ENCODE results near the gene PPP1R9B. TPM values are rescaled to one million over a fixed set of nuclear protein-coding genes. Genes with fewer than 3 reads are reported as not detected.

PPP1R9B gene
- total and polyA plus RNA-seq, 2 donors (not counting 1 experiment from before 2014, with no cell fraction given): 80.7 to 220 TPM

DNA sequence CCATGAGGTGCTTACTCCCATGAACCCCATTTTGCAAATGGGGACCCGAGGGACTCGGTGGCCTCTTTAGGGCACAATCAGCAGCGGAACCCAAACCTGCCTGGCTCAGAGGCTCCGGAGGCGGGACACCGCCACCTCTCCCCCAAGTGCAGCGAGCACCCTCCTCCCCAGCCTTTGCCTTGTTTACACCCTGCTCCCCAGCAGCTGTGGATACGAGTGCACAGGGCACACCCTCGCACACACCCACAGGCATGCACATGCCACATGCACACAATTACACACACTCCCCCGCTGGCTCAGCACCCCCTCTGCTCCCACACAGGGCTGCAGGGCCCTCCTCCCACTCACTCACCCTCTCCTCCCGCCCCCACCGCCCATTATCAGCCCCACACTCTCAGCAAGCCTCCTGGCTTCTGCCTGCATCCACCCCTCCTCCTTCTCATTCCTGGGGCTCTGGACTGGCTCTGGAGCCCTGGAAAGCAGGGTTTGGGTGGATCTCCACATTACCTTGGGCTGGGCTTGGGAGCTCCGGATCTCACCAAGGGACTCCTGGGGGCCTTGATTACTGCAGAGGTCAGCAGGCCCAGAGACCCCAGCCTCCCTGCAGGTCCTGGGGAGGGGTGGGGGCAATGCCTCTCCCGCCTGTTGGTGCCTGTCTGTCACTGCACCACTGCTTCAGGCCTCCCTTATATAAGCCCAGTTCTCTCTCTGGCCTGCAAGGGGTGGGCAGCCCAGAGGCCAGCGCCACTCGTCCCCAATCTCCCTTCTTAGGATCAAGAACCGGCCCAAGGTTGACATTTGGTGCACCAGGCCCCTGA lies 48.9 kb downstream of the PPP1R9B start:
- Mint-ChIP-seq H3K4me1 (peaks cover 3% of the 10 kb centered on the region), H3K4me3 (no peak overlapping the region), H3K27ac (no peak overlapping the region), H3K27me3 (no peaks in the 10 kb centered on the region), H3K9me3 (ENCODE audit: insufficient read depth) (no peaks in the 10 kb centered on the region)
- intact Hi-C loops (cut with micrococcal nuclease): no loop called here
- H3K9ac ChIP-seq (ENCODE audit: low read length): no peak overlapping the region
- ChIA-PET POLR2A (no interaction called here), CTCF (interaction anchor here (1.2 to 1.9 kb wide), 2 partner anchors 8 to 13 kb away, joined by 3 to 9 read pairs; no protein-coding TSS in a partner anchor)
- H3K4me3 ChIP-seq (ENCODE audit: control extremely low read depth in 1 of 5, extremely low read depth in 1 of 5, insufficient read depth in 1 of 5, low read depth in 2 of 5, low read length in 4 of 5): no peak overlapping the region
- DNase-seq (no peak), ATAC-seq (ENCODE audit: low read depth) (no peak)
- no peak for TF ChIP-seq EZH2 (IDR thresholded peaks at IDR 0.05; ENCODE audit: borderline replicate concordance, insufficient read depth, low read depth, low read length, poor library complexity, severe bottlenecking)
- TF ChIP-seq, protein P1, sequence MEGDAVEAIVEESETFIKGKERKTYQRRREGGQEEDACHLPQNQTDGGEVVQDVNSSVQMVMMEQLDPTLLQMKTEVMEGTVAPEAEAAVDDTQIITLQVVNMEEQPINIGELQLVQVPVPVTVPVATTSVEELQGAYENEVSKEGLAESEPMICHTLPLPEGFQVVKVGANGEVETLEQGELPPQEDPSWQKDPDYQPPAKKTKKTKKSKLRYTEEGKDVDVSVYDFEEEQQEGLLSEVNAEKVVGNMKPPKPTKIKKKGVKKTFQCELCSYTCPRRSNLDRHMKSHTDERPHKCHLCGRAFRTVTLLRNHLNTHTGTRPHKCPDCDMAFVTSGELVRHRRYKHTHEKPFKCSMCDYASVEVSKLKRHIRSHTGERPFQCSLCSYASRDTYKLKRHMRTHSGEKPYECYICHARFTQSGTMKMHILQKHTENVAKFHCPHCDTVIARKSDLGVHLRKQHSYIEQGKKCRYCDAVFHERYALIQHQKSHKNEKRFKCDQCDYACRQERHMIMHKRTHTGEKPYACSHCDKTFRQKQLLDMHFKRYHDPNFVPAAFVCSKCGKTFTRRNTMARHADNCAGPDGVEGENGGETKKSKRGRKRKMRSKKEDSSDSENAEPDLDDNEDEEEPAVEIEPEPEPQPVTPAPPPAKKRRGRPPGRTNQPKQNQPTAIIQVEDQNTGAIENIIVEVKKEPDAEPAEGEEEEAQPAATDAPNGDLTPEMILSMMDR (IDR thresholded peaks at IDR 0.05): no peak
- 95% methylated on average over 16 of the region's 17 CpGs for WGBS (ENCODE audit: insufficient coverage)
- no peak overlapping the region for H2AFZ ChIP-seq (ENCODE audit: insufficient read depth, low read depth, low read length, poor library complexity, severe bottlenecking)
- H3K9me3 ChIP-seq (ENCODE audit: control extremely low read depth in 1 of 3, control insufficient read depth in 2 of 3, insufficient read depth in 1 of 3, low read length in 2 of 3): no peaks in the 10 kb centered on the region
- H3K4me2 ChIP-seq (replicated peaks; ENCODE audit: low read depth, low read length, poor library complexity, severe bottlenecking): no peak overlapping the region
- peaks cover 0 to 57% of the 10 kb centered on the region in 2 experiments for H3K36me3 ChIP-seq (replicated peaks in 1 of 2; ENCODE audit: control extremely low read depth in 1 of 2, control insufficient read depth in 1 of 2, extremely low read depth in 1 of 2, insufficient read depth in 2 of 2, low read length in 1 of 2)
- H3K79me2 ChIP-seq (ENCODE audit: control insufficient read depth, insufficient read depth, low read length): no peaks in the 10 kb centered on the region
- H3K27ac ChIP-seq (ENCODE audit: low read length in 2 of 2): no peak overlapping the region
- peaks cover 19% of the 10 kb centered on the region for H4K20me1 ChIP-seq (ENCODE audit: control insufficient read depth, insufficient read depth, low read length, poor library complexity, severe bottlenecking)
- H3K27me3 ChIP-seq (replicated peaks in 1 of 4; ENCODE audit: control extremely low read depth in 1 of 4, control insufficient read depth in 3 of 4, insufficient read depth in 4 of 4, low read length in 3 of 4): no peaks in the 10 kb centered on the region
- peaks cover 0 to 5% of the 10 kb centered on the region in 2 donors for H3K4me1 ChIP-seq (ENCODE audit: control insufficient read depth in 2 of 2, insufficient read depth in 2 of 2, low read length in 2 of 2)

DNA sequence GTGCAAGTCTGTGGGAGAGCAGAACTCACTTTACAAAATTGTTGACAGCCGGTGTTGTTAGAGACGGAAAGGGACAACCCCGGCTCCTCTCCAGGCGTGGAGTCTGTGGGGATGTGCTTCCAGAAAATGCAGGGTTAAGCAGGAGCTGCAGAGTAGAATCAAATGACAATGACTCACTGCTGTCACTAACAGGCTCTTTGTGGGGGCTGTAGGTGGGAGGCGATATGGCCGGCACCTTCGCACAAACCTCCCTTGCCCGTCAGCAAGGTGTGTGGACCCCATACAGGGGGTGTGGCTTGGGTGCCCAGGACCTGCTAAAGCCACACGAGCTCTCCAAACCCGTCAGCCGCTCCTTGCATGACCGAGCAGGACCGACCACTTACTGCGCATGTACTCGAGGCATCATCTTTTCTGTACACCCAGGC lies 49.5 kb downstream of the PPP1R9B start:
- Histone ChIP-seq H3K36me3 (replicated peaks in 1 of 2; ENCODE audit: control extremely low read depth in 1 of 2, control insufficient read depth in 1 of 2, extremely low read depth in 1 of 2, insufficient read depth in 2 of 2, low read length in 1 of 2) (peaks cover 0 to 53% of the 10 kb centered on the region in 2 experiments), H3K4me1 (ENCODE audit: control insufficient read depth in 2 of 2, insufficient read depth in 2 of 2, low read length in 2 of 2) (peaks cover 5 to 11% of the 10 kb centered on the region in 2 donors), H3K79me2 (ENCODE audit: control insufficient read depth, insufficient read depth, low read length) (peaks cover 5% of the 10 kb centered on the region), H3K4me2 (replicated peaks; ENCODE audit: low read depth, low read length, poor library complexity, severe bottlenecking) (no peak overlapping the region), H3K9me3 (ENCODE audit: control extremely low read depth in 1 of 3, control insufficient read depth in 2 of 3, insufficient read depth in 1 of 3, low read length in 2 of 3) (no peaks in the 10 kb centered on the region), H3K27me3 (replicated peaks in 1 of 4; ENCODE audit: control extremely low read depth in 1 of 4, control insufficient read depth in 3 of 4, insufficient read depth in 4 of 4, low read length in 3 of 4) (no peaks in the 10 kb centered on the region), H2AFZ (ENCODE audit: insufficient read depth, low read depth, low read length, poor library complexity, severe bottlenecking) (no peak overlapping the region), H3K9ac (ENCODE audit: low read length) (no peak overlapping the region), H3K4me3 (ENCODE audit: control extremely low read depth in 1 of 5, extremely low read depth in 1 of 5, insufficient read depth in 1 of 5, low read depth in 2 of 5, low read length in 4 of 5) (no peak overlapping the region), H4K20me1 (ENCODE audit: control insufficient read depth, insufficient read depth, low read length, poor library complexity, severe bottlenecking) (peaks cover 22% of the 10 kb centered on the region), H3K27ac (ENCODE audit: low read length in 2 of 2) (no peak overlapping the region)
- H3K9me3 Mint-ChIP-seq (ENCODE audit: insufficient read depth): no peaks in the 10 kb centered on the region
- DNase-seq (no peak), ATAC-seq (ENCODE audit: low read depth) (no peak)
- H3K27ac Mint-ChIP-seq: no peak overlapping the region
- H3K4me3 Mint-ChIP-seq: no peak overlapping the region
- H3K4me1 Mint-ChIP-seq: peaks cover 10% of the 10 kb centered on the region
- no peaks in the 10 kb centered on the region for H3K27me3 Mint-ChIP-seq
- TF ChIP-seq, protein P1 (IDR thresholded peaks at IDR 0.05): no peak
- no peak for TF ChIP-seq EZH2 (IDR thresholded peaks at IDR 0.05; ENCODE audit: borderline replicate concordance, insufficient read depth, low read depth, low read length, poor library complexity, severe bottlenecking)
- intact Hi-C loops (cut with micrococcal nuclease): no loop called here
- WGBS (ENCODE audit: insufficient coverage): 95% methylated on average over 15 of the region's 15 CpGs
- ChIA-PET POLR2A (no interaction called here), CTCF (interaction anchor here (1.2 kb wide), 1 partner anchor 14 kb away, joined by 3 read pairs; no protein-coding TSS in a partner anchor)
